UCSD-AML1 (cell line): ENCODE data around the gene NRSN2.

Experiments
- DNase-seq: peaks from one replicate; lab custom pipeline; 2025; ENCODE audit not compliant: unreplicated experiment; lab: John Stamatoyannopoulos, UW

Gene NRSN2

GRCh38 chr20:396619-397431 lies 49.9 kb downstream of the NRSN2 start:
- no peak for DNase-seq

- no peak for DNase-seq
These were observed 50.7 kb downstream of the NRSN2 start for GRCh38 chr20:397432-398237.

- DNase-seq = no peak
These were observed 52.3 kb downstream of the NRSN2 start for GRCh38 chr20:399182-399707.

- no peak for DNase-seq
These were observed 53.2 kb downstream of the NRSN2 start for GRCh38 chr20:400128-400453.

GRCh38 chr20:400454-401275 lies 53.8 kb downstream of the NRSN2 start:
- DNase-seq = no peak

- DNase-seq = no peak
These were observed 55.0 kb downstream of the NRSN2 start for GRCh38 chr20:401682-402495.

GRCh38 chr20:402496-402885 lies 55.6 kb downstream of the NRSN2 start:
- DNase-seq = no peak

GRCh38 chr20:402898-403581 lies 56.1 kb downstream of the NRSN2 start:
- no peak for DNase-seq

GRCh38 chr20:403582-403957 lies 56.7 kb downstream of the NRSN2 start:
- DNase-seq = no peak

GRCh38 chr20:404088-404487 lies 57.2 kb downstream of the NRSN2 start:
- DNase-seq = no peak
